GM10847 (cell line): ENCODE measurements around the gene RTF2.
"Not testable (repeated sequence)": the region's sequence is repeated elsewhere in the genome, so short reads cannot be mapped to it uniquely, and the experiment has no call there.

Source experiments
- POLR2A ChIP-seq: IDR thresholded peaks from 2 replicates; pipeline ENCODE4 v1.6.1; 2011; ENCODE audit not compliant: insufficient read length; ENCODE audit errors: extremely low read depth

Gene RTF2

GRCh38 chr20:56504373-56505005, 36.1 kb downstream of the RTF2 start:
- TF ChIP-seq POLR2A, result no peak

GRCh38 chr20:56506103-56506502, 37.7 kb downstream of the RTF2 start:
- TF ChIP-seq POLR2A, result no peak

GRCh38 chr20:56511926-56512325, 43.5 kb downstream of the RTF2 start:
- no peak for TF ChIP-seq POLR2A

GRCh38 chr20:56513161-56514150, 45.0 kb downstream of the RTF2 start:
- no peak for TF ChIP-seq POLR2A

GRCh38 chr20:56516631-56517030, 48.2 kb downstream of the RTF2 start:
- TF ChIP-seq POLR2A, result no peak

GRCh38 chr20:56517211-56517610, 48.8 kb downstream of the RTF2 start:
- TF ChIP-seq POLR2A, result no peak

- TF ChIP-seq POLR2A, result no peak
These were observed 49.2 kb downstream of the RTF2 start for GRCh38 chr20:56517641-56518040.

GRCh38 chr20:56518126-56518525, 49.7 kb downstream of the RTF2 start:
- TF ChIP-seq POLR2A, result no peak

- no peak for TF ChIP-seq POLR2A
These were observed 50.4 kb downstream of the RTF2 start for GRCh38 chr20:56518721-56519398.

GRCh38 chr20:56519551-56519950, 51.1 kb downstream of the RTF2 start:
- TF ChIP-seq POLR2A, result no peak

GRCh38 chr20:56520180-56520579, 51.8 kb downstream of the RTF2 start:
- TF ChIP-seq POLR2A, result no peak

GRCh38 chr20:56522311-56522710, 53.9 kb downstream of the RTF2 start:
- no peak for TF ChIP-seq POLR2A

GRCh38 chr20:56524444-56524843, 56.0 kb downstream of the RTF2 start, which contains the start of gene FAM209A:
Gene FAM209A (plus strand): TSS chr20:56524744. CDS start chr20:56524809, 65 bp downstream.
- TF ChIP-seq POLR2A, result not testable (repeated sequence)

- no peak for TF ChIP-seq POLR2A
These were observed 59.1 kb downstream of the RTF2 start for GRCh38 chr20:56527521-56527920.

GRCh38 chr20:56532946-56533345, 64.5 kb downstream of the RTF2 start, which contains the start of gene FAM209B:
Gene FAM209B (plus strand): TSS chr20:56533246. CDS start chr20:56533342, 96 bp downstream.
- TF ChIP-seq POLR2A, result not testable (repeated sequence)
